ENCODE data around the gene GALNT11.
"Not testable (repeated sequence)": the region's sequence is repeated elsewhere in the genome, so short reads cannot be mapped to it uniquely, and the experiment has no call there.

GALNT11 gene

GRCh38 chr7:152075379-152075778, 49.9 kb downstream of the GALNT11 start:
- DNase-seq (ENCODE audit: low read depth in 2 of 2): not testable (repeated sequence)

- no peak for DNase-seq (ENCODE audit: low read depth in 2 of 2)
These were observed 50.9 kb downstream of the GALNT11 start for GRCh38 chr7:152076324-152076821.

DNA sequence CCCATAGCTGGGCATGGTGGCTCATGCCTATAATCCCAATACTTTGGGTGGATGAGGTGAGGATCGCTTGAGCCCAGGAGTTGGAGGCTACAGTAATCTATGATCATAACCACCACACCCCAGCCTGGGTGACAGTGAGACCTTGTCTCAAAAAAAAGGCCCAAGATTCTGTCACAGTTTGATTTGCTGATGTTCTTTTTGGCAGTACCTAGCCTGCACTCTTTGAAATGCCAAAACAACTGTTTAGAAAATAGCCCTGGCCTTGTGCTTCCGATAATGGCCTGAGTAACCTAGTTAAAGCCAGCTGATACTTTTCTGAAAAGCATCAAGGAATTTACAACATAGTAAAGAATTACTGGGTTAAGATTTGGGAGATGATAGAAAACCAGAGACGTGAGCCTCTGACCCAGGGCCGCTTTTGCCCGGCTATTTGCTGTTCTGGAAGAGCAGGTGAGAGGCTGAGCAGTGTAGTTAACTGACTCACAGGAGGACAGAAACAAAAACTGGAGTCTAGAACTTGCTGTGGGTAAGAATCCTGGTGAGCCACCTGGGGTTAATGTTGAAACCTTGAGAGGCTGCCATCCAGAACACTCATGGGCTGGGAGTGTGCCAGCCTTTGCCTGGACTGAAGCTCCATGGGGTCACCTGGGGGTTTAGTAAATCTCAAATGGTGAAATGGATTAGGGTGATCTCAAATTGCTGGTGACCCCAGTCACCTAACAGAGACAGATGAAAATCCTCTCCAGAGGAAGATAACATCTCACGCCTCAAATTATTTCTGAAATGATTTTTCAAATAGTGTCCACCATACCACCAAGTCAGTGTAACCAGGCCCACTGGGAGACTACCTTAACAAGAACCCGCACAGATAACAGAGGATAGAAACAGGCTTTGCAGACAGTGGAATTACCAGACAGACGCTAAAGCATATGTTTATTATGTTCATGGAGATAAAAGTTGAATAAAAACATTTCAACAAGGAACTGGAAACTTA, 51.8 kb downstream of the GALNT11 start:
- DNase-seq (ENCODE audit: low read depth in 2 of 2): no peak

- DNase-seq (ENCODE audit: low read depth in 2 of 2): no peak
These were observed 52.6 kb downstream of the GALNT11 start for GRCh38 chr7:152078025-152078424.

DNA sequence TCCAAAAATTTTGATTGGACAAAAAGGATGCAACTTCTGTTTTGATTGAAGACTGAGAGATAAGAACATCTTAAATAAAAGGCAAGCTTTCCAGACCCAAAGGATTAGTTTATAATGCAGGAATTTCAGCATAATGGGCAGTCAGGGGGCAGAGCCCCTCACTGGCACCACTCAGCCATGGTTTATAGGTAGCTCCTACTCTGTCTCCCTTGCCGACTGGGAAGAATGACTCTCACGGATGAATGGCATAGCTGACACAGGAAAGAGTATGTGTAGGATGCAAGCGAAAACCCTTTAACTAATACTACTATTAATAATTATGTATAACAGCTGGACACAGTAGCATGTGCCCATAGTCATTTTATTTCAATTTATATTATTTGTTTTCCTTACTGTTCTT, 53.3 kb downstream of the GALNT11 start:
- no peak for DNase-seq (ENCODE audit: low read depth in 2 of 2)

DNA sequence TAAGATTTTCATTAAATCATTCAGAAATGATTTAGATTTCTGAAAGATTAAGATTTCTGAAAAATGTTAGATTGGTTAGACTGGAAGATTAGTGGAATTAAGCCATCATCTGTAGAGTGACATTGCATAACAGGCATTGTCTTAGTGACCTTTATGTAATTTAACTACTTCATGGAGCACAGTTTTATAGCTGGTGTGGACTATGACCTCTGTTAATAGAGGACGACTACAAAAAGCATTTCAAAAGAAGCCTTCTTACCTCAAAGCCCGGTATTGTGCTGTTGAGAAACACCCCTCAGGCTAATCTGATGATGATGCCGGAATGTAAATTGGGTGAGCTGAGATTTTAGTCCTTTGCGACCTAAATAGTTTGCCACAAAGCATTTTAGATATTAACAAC, 55.6 kb downstream of the GALNT11 start:
- no peak for DNase-seq (ENCODE audit: low read depth in 2 of 2)

GRCh38 chr7:152082073-152082721, 56.7 kb downstream of the GALNT11 start:
- DNase-seq (ENCODE audit: low read depth in 2 of 2): not testable (repeated sequence)

DNA sequence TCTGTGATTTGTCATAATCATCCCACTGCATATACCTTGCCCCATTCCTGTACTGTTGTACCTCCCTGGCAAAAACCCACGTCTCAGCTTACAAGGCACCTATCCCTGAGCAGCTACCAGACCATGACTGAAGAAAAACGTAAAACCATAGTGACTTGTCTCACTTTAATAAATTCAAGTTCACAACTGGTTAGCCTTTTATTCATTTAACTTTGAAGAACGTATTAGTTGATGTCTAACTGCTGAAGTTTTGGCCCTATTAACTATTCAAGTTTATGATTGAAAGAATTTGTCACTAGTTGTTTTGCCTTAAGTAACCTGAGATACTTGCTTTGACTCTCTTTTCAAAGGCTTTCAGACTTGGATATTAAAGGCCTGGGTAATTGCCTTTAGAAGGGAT, 59.7 kb downstream of the GALNT11 start:
- no peak for DNase-seq (ENCODE audit: low read depth in 2 of 2)

- DNase-seq (ENCODE audit: low read depth in 2 of 2): no peak
These were observed 61.0 kb downstream of the GALNT11 start for GRCh38 chr7:152086513-152086912.

DNA sequence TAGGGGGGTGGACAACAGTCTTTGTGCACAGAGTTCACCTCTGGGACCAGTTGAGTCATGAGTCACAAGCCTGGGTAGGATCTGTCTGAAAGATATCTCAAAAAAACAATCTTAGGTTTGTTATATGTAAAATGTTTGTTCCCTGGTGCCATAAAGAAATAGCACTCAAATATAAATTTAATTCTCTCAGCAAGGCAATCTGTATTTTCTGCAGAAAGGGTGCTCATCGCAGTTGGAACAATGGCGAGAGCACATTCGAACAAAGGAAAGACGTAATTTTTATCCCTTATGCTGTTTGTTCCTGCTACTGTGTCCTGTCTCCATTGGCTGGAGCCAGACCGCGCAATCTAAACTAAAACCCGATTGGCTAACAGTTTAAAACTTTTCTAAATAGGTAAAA, 63.7 kb downstream of the GALNT11 start:
- DNase-seq (ENCODE audit: low read depth in 2 of 2): no peak

- DNase-seq (ENCODE audit: low read depth in 2 of 2): no peak
These were observed 65.3 kb downstream of the GALNT11 start for GRCh38 chr7:152090747-152091146.

GRCh38 chr7:152093717-152094116, 68.2 kb downstream of the GALNT11 start:
- DNase-seq (ENCODE audit: low read depth in 2 of 2): no peak

- no peak for DNase-seq (ENCODE audit: low read depth in 2 of 2)
These were observed 70.3 kb downstream of the GALNT11 start for GRCh38 chr7:152095771-152096170.

GRCh38 chr7:152097330-152097729, 71.9 kb downstream of the GALNT11 start:
- DNase-seq (ENCODE audit: low read depth in 2 of 2): no peak

DNA sequence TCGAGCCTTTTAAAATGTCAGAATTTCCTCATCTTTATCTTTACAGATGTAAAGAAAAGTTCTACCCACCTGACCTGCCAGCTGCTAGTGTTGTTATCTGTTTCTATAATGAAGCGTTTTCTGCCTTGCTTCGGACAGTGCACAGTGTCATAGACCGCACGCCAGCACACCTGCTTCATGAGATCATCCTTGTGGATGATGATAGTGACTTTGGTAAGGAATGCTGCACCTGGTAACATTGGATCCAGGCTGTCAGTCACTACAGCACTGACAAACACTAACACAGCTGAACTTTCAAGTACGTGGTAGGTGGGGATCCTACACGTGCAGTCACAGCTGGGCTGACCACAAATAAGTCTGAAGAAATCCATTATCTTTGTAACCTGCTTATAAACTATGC, 77.6 kb downstream of the GALNT11 start:
- no peak for DNase-seq (ENCODE audit: low read depth in 2 of 2)

GRCh38 chr7:152103691-152104090, 78.2 kb downstream of the GALNT11 start:
- DNase-seq (ENCODE audit: low read depth in 2 of 2): no peak

- no peak for DNase-seq (ENCODE audit: low read depth in 2 of 2)
These were observed 79.7 kb downstream of the GALNT11 start for GRCh38 chr7:152105205-152105604.

DNA sequence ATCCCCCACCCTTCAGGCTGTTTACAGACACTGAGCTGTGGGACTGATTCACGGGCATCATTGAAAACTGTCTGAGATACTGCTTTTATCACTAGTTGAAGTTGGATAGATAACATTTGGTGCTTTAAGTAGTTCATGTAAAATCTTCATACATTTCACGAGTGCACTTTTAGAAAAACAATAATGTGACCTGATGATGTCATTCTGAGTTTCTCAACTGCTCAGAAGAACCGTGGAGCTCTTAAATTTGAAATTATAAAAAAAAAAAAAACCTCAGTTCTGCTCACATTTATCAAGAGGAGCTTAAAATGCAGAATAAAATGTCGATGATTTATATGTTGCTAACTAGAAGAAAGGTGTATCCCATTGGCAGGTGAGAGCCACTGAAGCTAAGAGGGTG, 81.5 kb downstream of the GALNT11 start:
- no peak for DNase-seq (ENCODE audit: low read depth in 2 of 2)

DNA sequence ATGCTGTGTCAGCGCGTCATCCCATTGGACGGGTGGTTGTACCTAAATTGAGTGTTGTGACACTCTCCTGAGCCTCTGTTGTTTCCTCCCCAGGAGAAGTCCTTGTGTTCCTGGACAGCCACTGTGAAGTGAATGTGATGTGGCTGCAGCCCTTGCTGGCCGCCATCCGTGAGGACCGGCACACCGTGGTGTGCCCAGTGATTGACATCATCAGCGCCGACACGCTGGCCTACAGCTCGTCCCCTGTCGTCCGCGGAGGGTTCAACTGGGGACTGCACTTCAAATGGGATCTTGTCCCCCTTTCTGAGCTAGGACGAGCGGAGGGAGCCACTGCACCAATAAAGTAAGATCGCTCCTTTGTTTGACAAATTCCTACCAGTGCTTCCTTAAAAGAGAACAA, 82.5 kb downstream of the GALNT11 start:
- no peak for DNase-seq (ENCODE audit: low read depth in 2 of 2)

DNA sequence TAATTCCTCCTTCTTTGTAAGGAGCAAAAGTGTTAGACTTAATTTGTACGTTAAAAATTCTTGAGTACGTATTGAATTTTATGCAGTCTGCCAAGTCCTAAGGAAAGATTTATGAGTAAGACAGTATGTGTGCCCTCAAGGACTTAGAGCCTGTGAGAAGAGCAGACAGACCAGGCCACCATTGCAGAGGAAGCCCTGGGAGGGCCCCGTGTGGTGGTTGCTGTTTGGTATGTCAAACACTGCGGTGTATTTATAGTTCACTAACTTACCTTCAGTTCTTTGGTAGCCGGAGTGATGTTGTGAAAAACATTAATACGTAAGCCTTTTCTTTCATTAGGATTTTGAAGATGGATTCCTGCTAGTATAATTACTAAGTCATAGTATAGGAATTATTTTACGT, 82.9 kb downstream of the GALNT11 start:
- DNase-seq (ENCODE audit: low read depth in 2 of 2): no peak

- no peak for DNase-seq (ENCODE audit: low read depth in 2 of 2)
These were observed 87.4 kb downstream of the GALNT11 start for GRCh38 chr7:152112829-152113228.

DNA sequence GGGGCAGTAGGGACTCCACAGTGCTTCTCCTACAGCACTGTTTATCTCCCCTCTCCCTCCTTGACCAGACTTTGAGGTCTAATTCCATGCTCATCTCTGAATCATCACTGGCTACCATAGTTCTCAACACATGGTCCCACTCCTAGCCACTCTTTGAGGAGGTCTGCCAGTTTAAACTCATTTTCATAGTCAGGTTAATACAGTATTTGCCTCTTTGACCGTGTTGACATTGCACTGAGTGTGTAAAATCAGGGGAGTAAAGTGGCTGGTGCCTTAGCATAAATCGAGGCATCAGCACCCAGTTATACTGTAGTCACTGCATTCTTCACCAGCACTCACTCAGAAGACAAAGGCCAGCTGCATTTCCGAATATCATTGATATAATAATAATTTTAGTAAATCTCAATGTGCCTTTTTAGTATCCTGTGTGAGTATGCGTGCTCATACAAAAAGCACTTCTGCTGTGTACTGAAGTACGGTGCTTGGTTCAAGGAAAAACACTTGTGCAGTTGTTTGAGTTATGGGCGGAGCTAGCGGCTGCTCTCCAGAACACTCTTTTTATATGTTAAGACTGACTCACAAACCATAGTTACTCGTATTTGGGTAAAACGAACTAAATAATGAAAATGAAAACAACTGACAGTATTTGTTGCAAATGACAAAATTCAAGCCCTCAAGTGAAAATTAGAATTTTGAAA, 89.7 kb downstream of the GALNT11 start:
- no peak for DNase-seq (ENCODE audit: low read depth in 2 of 2)
